Spleen (tissue), 11 donors: ENCODE measurements around the gene ANKRD27. TPM values are rescaled to one million over a fixed set of nuclear protein-coding genes. Genes with fewer than 3 reads are reported as not detected.

Experiments used
- DNase-seq: peaks from one replicate; pipeline ENCODE4 v3.0.0-alpha.2; 2020
- H3K27ac ChIP-seq, 8 donors: fragments of 200-600 bp; sonication (generic) in 7 of 8; 1 replicate in 4 of 8; 2 replicates in 4 of 8; pipeline versions ENCODE4 v1.5.0 to v1.8.0; 2016 to 2021; ENCODE audit warnings: inconsistent platforms in 4 of 8, mild to moderate bottlenecking in 4 of 8, moderate library complexity in 1 of 8
- H3K27me3 ChIP-seq, 7 donors: fragments of 200-600 bp; sonication (generic) in 6 of 7; replicated peaks in 1 of 7; 1 replicate in 4 of 7; 2 replicates in 3 of 7; pipeline versions ENCODE4 v1.5.0 to v1.8.0; 2016 to 2021; ENCODE audit warnings: inconsistent platforms in 3 of 7, mild to moderate bottlenecking in 1 of 7
- H3K36me3 ChIP-seq, 6 donors: fragments of 200-600 bp; sonication (generic) in 5 of 6; 1 replicate in 4 of 6; 2 replicates in 2 of 6; pipeline versions ENCODE4 v1.5.0 to v1.8.0; 2016 to 2021; ENCODE audit warnings: inconsistent platforms in 2 of 6
- H3K4me1 ChIP-seq, 6 donors: fragments of 200-600 bp; sonication (generic) in 5 of 6; 1 replicate in 3 of 6; 2 replicates in 3 of 6; pipeline versions ENCODE4 v1.5.0 to v1.8.0; 2016 to 2021; ENCODE audit warnings: inconsistent platforms in 3 of 6
- H3K4me3 ChIP-seq, 8 donors: fragments of 200-600 bp; sonication (generic) in 7 of 8; 1 replicate in 4 of 8; 2 replicates in 4 of 8; pipeline versions ENCODE4 v1.5.0 to v1.8.0; 2016 to 2021; ENCODE audit warnings: inconsistent platforms in 4 of 8, mild to moderate bottlenecking in 4 of 8, moderate library complexity in 2 of 8
- H3K9me3 ChIP-seq, 8 donors: fragments of 200-600 bp; sonication (generic) in 7 of 8; 1 replicate in 4 of 8; 2 replicates in 4 of 8; pipeline versions ENCODE4 v1.5.0 to v1.8.0; 2016 to 2021; ENCODE audit warnings: inconsistent platforms in 4 of 8
- CTCF ChIP-seq, 11 experiments: fragments of 200-600 bp in 7 of 11; fragments of 450-650 bp in 4 of 11; sonication (generic) in 4 of 11; IDR thresholded peaks in 8 of 11; conservative IDR thresholded peaks in 3 of 11; 1 replicate in 7 of 11; 2 replicates in 4 of 11; pipeline versions ENCODE4 v1.4.0 to v1.8.0; 2016 to 2021; ENCODE audit warnings: antibody characterized with exemption in 11 of 11, inconsistent platforms in 4 of 11, mild to moderate bottlenecking in 1 of 11
- POLR2A ChIP-seq, 3 donors: fragments of 450-650 bp; IDR thresholded peaks; one replicate each; pipeline ENCODE4 v1.5.1; 2017; ENCODE audit warnings: antibody characterized with exemption in 3 of 3, mild to moderate bottlenecking in 1 of 3
- POLR2AphosphoS5 ChIP-seq, 3 donors: sonication (generic); formaldehyde crosslinking; IDR thresholded peaks; one replicate each; pipeline ENCODE4 v1.5.1; 2017; ENCODE audit warnings: antibody characterized with exemption in 3 of 3
- WGBS, 5 donors: extraction: QIAGEN DNeasy Blood & Tissue Kit in 3 of 5; methylation state at CpG; one replicate each; pipeline versions ENCODE4 v1.1.5 to v1.1.7; 2013 to 2018; 5-methylcytosine and 5-hydroxymethylcytosine counted together
- intact Hi-C: fragments of 100-400 bp; cut with DNase I; formaldehyde crosslinking; loops from one replicate; pipeline ENCODE4 v1.15.0; 2023; ENCODE audit warnings: low total_unique reads
- polyA plus RNA-seq, 3 donors: library from polyadenylated mRNA; stranded (reverse); fragments of 200-250 nt; gene quantifications; one replicate each; pipeline ENCODE4 v1.2.1, GENCODE V29; 2013
- total RNA-seq, 7 donors: library from RNA; depleted of rRNA in 3 of 7; stranded (reverse); fragments of >200 nt in 3 of 7; fragmentation: NEBNext Ultra II Directional in 4 of 7; extraction: Animal tissue kit (Norgen Biotek cat#: 25700) in 4 of 7; gene quantifications; one replicate each; pipeline versions ENCODE4 v1.1.0 to v1.2.1, GENCODE V29; 2016 to 2021
- donor health status: healthy with polysubstance abuse.
- donor health status: DM: no; HTN: no; CAD: no; lungs with moderate emphysema.
- donor health status: DM: no; HTN: no; CAD: no.
- donor health status: Bipolar disorder and iron deficiency.
- donor health status: healthy.
- donor health status: DM: no; HTN: no; CAD: no.
- donor health status: DM: yes; HTN: yes; CAD: no.

Gene ANKRD27
- total and polyA plus RNA-seq, 10 donors: 6.5 to 31.7 (median 28.2) TPM

- TF ChIP-seq POLR2A (IDR thresholded peaks at IDR 0.05) (no peak), POLR2AphosphoS5 (IDR thresholded peaks at IDR 0.05) (no peak), CTCF (IDR thresholded peaks at IDR 0.05 in 8 of 11, conservative IDR thresholded peaks at IDR 0.05 in 3 of 11) (peak; percentile 47 to 84 (median 75))
- Histone ChIP-seq H3K27ac (no peak overlapping the region), H3K4me3 (no peak overlapping the region), H3K27me3 (no peaks in the 10 kb centered on the region), H3K4me1 (no peaks in the 10 kb centered on the region), H3K9me3 (no peaks in the 10 kb centered on the region), H3K36me3 (peaks cover 6 to 100% (median 85%) of the 10 kb centered on the region in 6 donors)
- intact Hi-C loops: loop anchor here (10.0 kb wide), 1 partner anchor 75 kb away; the partner anchor contains the start of genes ANKRD27 and RGS9BP
- DNase-seq: no peak
- WGBS, 5 donors: 7 to 19% (median 12%) methylated on average over 2 of the region's 2 CpGs
Measured at GRCh38 chr19:32599736-32600157, 75.2 kb downstream of the ANKRD27 start.

- Histone ChIP-seq H3K27me3 (no peaks in the 10 kb centered on the region), H3K27ac (no peak overlapping the region), H3K4me3 (no peak overlapping the region), H3K36me3 (peaks cover 6 to 100% (median 83%) of the 10 kb centered on the region in 6 donors), H3K9me3 (no peaks in the 10 kb centered on the region), H3K4me1 (no peaks in the 10 kb centered on the region)
- no peak for DNase-seq
- TF ChIP-seq CTCF (IDR thresholded peaks at IDR 0.05 in 8 of 11, conservative IDR thresholded peaks at IDR 0.05 in 3 of 11) (no peak), POLR2AphosphoS5 (IDR thresholded peaks at IDR 0.05) (no peak), POLR2A (IDR thresholded peaks at IDR 0.05) (no peak)
- 85 to 90% (median 89%) methylated on average over 6 of the region's 6 CpGs for WGBS, 5 donors
- intact Hi-C loops: loop anchor here (10.0 kb wide), 1 partner anchor 76 kb away; the partner anchor contains the start of genes ANKRD27 and RGS9BP
Measured at GRCh38 chr19:32599258-32599657, 75.7 kb downstream of the ANKRD27 start.

GRCh38 chr19:32598022-32598421 lies 77.0 kb downstream of the ANKRD27 start:
- WGBS, 5 donors: 92 to 99% (median 95%) methylated on average over 11 of the region's 11 CpGs
- no peak overlapping the region for H3K4me3 ChIP-seq
- DNase-seq: no peak
- no peak overlapping the region for H3K27ac ChIP-seq
- intact Hi-C loops: loop anchor here (10.0 kb wide), 1 partner anchor 77 kb away; the partner anchor contains the start of genes ANKRD27 and RGS9BP
- TF ChIP-seq CTCF (IDR thresholded peaks at IDR 0.05 in 8 of 11, conservative IDR thresholded peaks at IDR 0.05 in 3 of 11) (no peak), POLR2AphosphoS5 (IDR thresholded peaks at IDR 0.05) (no peak), POLR2A (IDR thresholded peaks at IDR 0.05) (no peak)
- peaks cover 0 to 100% (median 75%) of the 10 kb centered on the region in 6 donors for H3K36me3 ChIP-seq
- H3K27me3 ChIP-seq: no peaks in the 10 kb centered on the region
- H3K4me1 ChIP-seq: no peaks in the 10 kb centered on the region
- no peaks in the 10 kb centered on the region for H3K9me3 ChIP-seq

GRCh38 chr19:32595491-32595890 lies 79.5 kb downstream of the ANKRD27 start:
- peaks cover 0 to 82% (median 53%) of the 10 kb centered on the region in 6 donors for H3K36me3 ChIP-seq
- TF ChIP-seq CTCF (IDR thresholded peaks at IDR 0.05 in 8 of 11, conservative IDR thresholded peaks at IDR 0.05 in 3 of 11): no peak
- no peak for TF ChIP-seq POLR2AphosphoS5 (IDR thresholded peaks at IDR 0.05)
- no peak for TF ChIP-seq POLR2A (IDR thresholded peaks at IDR 0.05)
- no peaks in the 10 kb centered on the region for H3K27me3 ChIP-seq
- H3K27ac ChIP-seq: no peak overlapping the region
- intact Hi-C loops: loop anchor here (10.0 kb wide), 1 partner anchor 79 kb away; the partner anchor contains the start of genes ANKRD27 and RGS9BP
- no peak overlapping the region for H3K4me3 ChIP-seq
- 94 to 96% (median 95%) methylated on average over 6 of the region's 6 CpGs for WGBS, 5 donors
- no peaks in the 10 kb centered on the region for H3K9me3 ChIP-seq
- no peak for DNase-seq
- H3K4me1 ChIP-seq: no peaks in the 10 kb centered on the region
